A673 (cell line): ENCODE results near the gene PIGU.

Source experiments
- EZH2 ChIP-seq: fragments of 200-600 bp; sonication (generic); IDR thresholded peaks from 2 replicates; pipeline ENCODE4 v1.6.1; 2017; ENCODE audit warnings: borderline replicate concordance, low read depth, mild to moderate bottlenecking, mixed read lengths, antibody characterized with exemption, low read length; ENCODE audit not compliant: poor library complexity, severe bottlenecking
- TF ChIP-seq, protein P1 (sequence below): fragments of 300-800, 200-600 bp; sonication (generic); conservative IDR thresholded peaks from 2 replicates; pipeline ENCODE4 v1.5.1; 2017; ENCODE audit warnings: low read depth, mild to moderate bottlenecking, antibody characterized with exemption, low read length, moderate library complexity, mixed read lengths

DNA sequence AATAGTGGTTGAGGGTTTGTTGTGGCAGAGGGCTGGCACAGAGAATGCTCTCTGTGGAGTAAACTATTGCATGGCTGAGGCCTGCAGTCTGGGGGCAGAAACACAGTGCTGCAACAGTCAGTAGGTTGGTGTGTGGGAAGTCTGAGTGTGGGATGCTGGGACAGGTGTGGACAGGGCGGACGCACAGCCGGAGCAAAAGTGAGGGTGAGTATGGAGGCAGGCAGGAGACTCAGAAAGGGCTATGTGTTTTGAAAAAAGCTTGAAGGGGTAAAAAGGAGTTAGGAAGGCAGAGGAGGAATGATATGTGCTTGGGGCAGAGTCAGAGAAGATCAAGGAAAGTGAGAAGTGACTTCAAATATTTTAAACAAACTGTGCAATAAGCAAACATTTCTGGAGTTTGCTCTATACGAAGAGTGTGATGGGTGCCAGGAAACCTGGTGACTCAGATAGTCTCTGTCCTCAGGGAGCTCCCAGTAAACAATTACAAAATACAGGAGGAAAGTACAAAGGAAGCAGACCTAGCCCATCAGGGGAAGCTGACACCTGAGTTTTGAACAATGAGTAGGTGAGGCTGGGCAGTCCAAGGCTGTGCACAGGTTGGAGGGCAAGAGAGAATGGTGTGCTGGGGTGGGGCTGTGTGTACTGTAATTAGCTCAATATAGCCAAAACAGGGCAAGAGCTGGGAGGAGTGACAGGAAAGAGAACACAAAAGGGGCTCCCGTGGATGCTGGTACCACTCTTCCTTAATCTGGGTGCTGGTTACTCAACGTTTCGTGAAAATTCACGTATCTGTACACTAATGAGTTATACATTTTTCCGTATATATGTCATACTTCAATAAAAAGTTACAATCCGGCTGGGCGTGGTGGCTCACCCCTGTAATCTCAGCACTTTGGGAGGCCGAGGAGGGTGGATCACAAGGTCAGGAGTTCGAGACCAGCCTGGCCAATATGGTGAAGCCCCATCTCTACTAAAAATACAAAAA lies 55.2 kb downstream of the PIGU start:
- TF ChIP-seq, protein P1, sequence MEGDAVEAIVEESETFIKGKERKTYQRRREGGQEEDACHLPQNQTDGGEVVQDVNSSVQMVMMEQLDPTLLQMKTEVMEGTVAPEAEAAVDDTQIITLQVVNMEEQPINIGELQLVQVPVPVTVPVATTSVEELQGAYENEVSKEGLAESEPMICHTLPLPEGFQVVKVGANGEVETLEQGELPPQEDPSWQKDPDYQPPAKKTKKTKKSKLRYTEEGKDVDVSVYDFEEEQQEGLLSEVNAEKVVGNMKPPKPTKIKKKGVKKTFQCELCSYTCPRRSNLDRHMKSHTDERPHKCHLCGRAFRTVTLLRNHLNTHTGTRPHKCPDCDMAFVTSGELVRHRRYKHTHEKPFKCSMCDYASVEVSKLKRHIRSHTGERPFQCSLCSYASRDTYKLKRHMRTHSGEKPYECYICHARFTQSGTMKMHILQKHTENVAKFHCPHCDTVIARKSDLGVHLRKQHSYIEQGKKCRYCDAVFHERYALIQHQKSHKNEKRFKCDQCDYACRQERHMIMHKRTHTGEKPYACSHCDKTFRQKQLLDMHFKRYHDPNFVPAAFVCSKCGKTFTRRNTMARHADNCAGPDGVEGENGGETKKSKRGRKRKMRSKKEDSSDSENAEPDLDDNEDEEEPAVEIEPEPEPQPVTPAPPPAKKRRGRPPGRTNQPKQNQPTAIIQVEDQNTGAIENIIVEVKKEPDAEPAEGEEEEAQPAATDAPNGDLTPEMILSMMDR = no peak
- no peak for TF ChIP-seq EZH2
